Gastrocnemius medialis (tissue), 4 donors: Measurements from ENCODE around the gene ACSS1. TPM values are rescaled to one million over a fixed set of nuclear protein-coding genes. Genes with fewer than 3 reads are reported as not detected.

ENCODE experiments used
- ATAC-seq, 2 donors: fragments of 150-250 bp; one replicate each; pipeline ENCODE4 v1.9.1; 2016
- DNase-seq, 2 donors: peaks; one replicate each; pipeline ENCODE4 v3.0.0-alpha.2; 2019
- H3K27ac ChIP-seq, 4 donors: fragments of 200-600 bp; sonication (generic); 1 replicate in 1 of 4; 2 replicates in 3 of 4; pipeline ENCODE4 v1.5.1; 2016 to 2018; ENCODE audit warnings: mild to moderate bottlenecking in 2 of 4, moderate library complexity in 1 of 4
- H3K27me3 ChIP-seq, 3 donors: fragments of 200-600 bp; sonication (generic) in 2 of 3; 1 replicate in 1 of 3; 2 replicates in 2 of 3; pipeline versions ENCODE4 v1.5.1 to v1.6.0; 2016 to 2019; ENCODE audit warnings: mild to moderate bottlenecking in 1 of 3, moderate library complexity in 1 of 3
- H3K36me3 ChIP-seq, 2 donors: fragments of 200-600 bp; sonication (generic) in 1 of 2; one replicate each; pipeline ENCODE4 v1.5.1; 2017 to 2018
- H3K4me1 ChIP-seq, 2 donors: fragments of 200-600 bp; sonication (generic) in 1 of 2; one replicate each; pipeline ENCODE4 v1.5.1; 2016 to 2017; ENCODE audit warnings: mild to moderate bottlenecking in 2 of 2
- H3K4me3 ChIP-seq, 4 donors: fragments of 200-600 bp; sonication (generic) in 3 of 4; 1 replicate in 1 of 4; 2 replicates in 3 of 4; pipeline ENCODE4 v1.5.1; 2016 to 2019; ENCODE audit warnings: mild to moderate bottlenecking in 2 of 4
- H3K9me3 ChIP-seq, 3 donors: fragments of 200-600 bp; sonication (generic) in 2 of 3; 1 replicate in 1 of 3; 2 replicates in 2 of 3; pipeline ENCODE4 v1.5.1; 2016 to 2019
- CTCF ChIP-seq, 5 experiments: fragments of 450-650 bp in 3 of 5; fragments of 200-600 bp in 2 of 5; sonication (generic) in 2 of 5; IDR thresholded peaks in 4 of 5; conservative IDR thresholded peaks in 1 of 5; 1 replicate in 4 of 5; 2 replicates in 1 of 5; pipeline ENCODE4 v1.5.1; 2016 to 2019; ENCODE audit warnings: antibody characterized with exemption in 5 of 5, mild to moderate bottlenecking in 3 of 5, moderate library complexity in 3 of 5
- POLR2A ChIP-seq, 2 donors: fragments of 450-650 bp; IDR thresholded peaks; one replicate each; pipeline ENCODE4 v1.6.1; 2017; ENCODE audit warnings: antibody characterized with exemption in 2 of 2, mild to moderate bottlenecking in 2 of 2, moderate library complexity in 2 of 2
- in situ Hi-C, 4 donors: fragments of 200-750 bp; cut with MboI; loops; one replicate each; pipeline versions ENCODE4 v1.15.0 to v1.8.0; 2017; ENCODE audit warnings: low sequenced_read_pairs in 4 of 4
- intact Hi-C: fragments of 100-400 bp; cut with DNase I; formaldehyde crosslinking; loops from one replicate; pipeline ENCODE4 v1.15.1; 2023; ENCODE audit warnings: low total_unique reads
- total RNA-seq, 4 donors: library from RNA; depleted of rRNA; stranded (reverse); fragments of >200 nt; gene quantifications; one replicate each; pipeline versions ENCODE4 v1.1.0 to v1.2.3, GENCODE V29; 2016

Gene ACSS1
- total RNA-seq, 4 donors from 2014 or later: 11.4 to 84.6 (median 11.8) TPM

- H3K27me3 ChIP-seq: no peaks in the 10 kb centered on the region
- TF ChIP-seq CTCF (IDR thresholded peaks at IDR 0.05 in 4 of 5, conservative IDR thresholded peaks at IDR 0.05 in 1 of 5) (no peak), POLR2A (IDR thresholded peaks at IDR 0.05) (no peak)
- no peak overlapping the region for H3K27ac ChIP-seq
- no peak for DNase-seq
- no peak overlapping the region for H3K4me3 ChIP-seq
- no peaks in the 10 kb centered on the region for H3K9me3 ChIP-seq
- ATAC-seq: no peak
- in situ Hi-C loops: no loop called here
- H3K4me1 ChIP-seq: no peaks in the 10 kb centered on the region
- intact Hi-C loops: no loop called here
- H3K36me3 ChIP-seq: peaks cover 0 to 63% of the 10 kb centered on the region in 2 donors
These were observed 95.8 kb downstream of the ACSS1 start for GRCh38 chr20:24962182-24962492.

GRCh38 chr20:24961384-24962181 lies 96.4 kb downstream of the ACSS1 start:
- intact Hi-C loops: no loop called here
- Histone ChIP-seq H3K27ac (no peak overlapping the region), H3K4me1 (no peaks in the 10 kb centered on the region), H3K4me3 (no peak overlapping the region), H3K36me3 (peaks cover 0 to 59% of the 10 kb centered on the region in 2 donors), H3K9me3 (no peaks in the 10 kb centered on the region), H3K27me3 (no peaks in the 10 kb centered on the region)
- TF ChIP-seq POLR2A (IDR thresholded peaks at IDR 0.05) (no peak), CTCF (IDR thresholded peaks at IDR 0.05 in 4 of 5, conservative IDR thresholded peaks at IDR 0.05 in 1 of 5) (no peak)
- DNase-seq (no peak), ATAC-seq (no peak)
- in situ Hi-C loops: no loop called here

- intact Hi-C loops: no loop called here
These were observed 97.1 kb downstream of the ACSS1 start for GRCh38 chr20:24960861-24961260.

GRCh38 chr20:24960302-24960801 lies 97.6 kb downstream of the ACSS1 start:
- no peak for TF ChIP-seq POLR2A (IDR thresholded peaks at IDR 0.05)
- no peak for TF ChIP-seq CTCF (IDR thresholded peaks at IDR 0.05 in 4 of 5, conservative IDR thresholded peaks at IDR 0.05 in 1 of 5)
- H3K4me3 ChIP-seq: no peak overlapping the region
- H3K27ac ChIP-seq: no peak overlapping the region
- H3K4me1 ChIP-seq: no peaks in the 10 kb centered on the region
- in situ Hi-C loops (no loop called here), intact Hi-C loops (no loop called here)
- ATAC-seq (no peak), DNase-seq (no peak)
- no peaks in the 10 kb centered on the region for H3K9me3 ChIP-seq
- H3K36me3 ChIP-seq: peaks cover 0 to 50% of the 10 kb centered on the region in 2 donors
- no peaks in the 10 kb centered on the region for H3K27me3 ChIP-seq

More at GRCh38 chr20:24960861-24961260, 97.1 kb downstream of the ACSS1 start:
- Histone ChIP-seq H3K27me3 (no peaks in the 10 kb centered on the region), H3K27ac (no peak overlapping the region), H3K36me3 (peaks cover 0 to 54% of the 10 kb centered on the region in 2 donors), H3K4me1 (no peaks in the 10 kb centered on the region), H3K9me3 (no peaks in the 10 kb centered on the region), H3K4me3 (no peak overlapping the region)
- in situ Hi-C loops: no loop called here
- no peak for TF ChIP-seq POLR2A (IDR thresholded peaks at IDR 0.05)
- TF ChIP-seq CTCF (IDR thresholded peaks at IDR 0.05 in 4 of 5, conservative IDR thresholded peaks at IDR 0.05 in 1 of 5): no peak
- DNase-seq (no peak), ATAC-seq (no peak)
